Stomach smooth muscle (tissue), 2 donors: ENCODE results near the gene MDH1B.
A peak's percentile ranks its signal among the peaks of the same experiment; 100 is the strongest.
"Not testable (repeated sequence)": the region's sequence is repeated elsewhere in the genome, so short reads cannot be mapped to it uniquely, and the experiment has no call there.

Source experiments
- H3K27ac ChIP-seq: one replicate; pipeline ENCODE4 v1.7.0; 2013; ENCODE audit warnings: mild to moderate bottlenecking, low read length, inconsistent platforms
- H3K27me3 ChIP-seq, 2 donors: one replicate each; pipeline ENCODE4 v1.7.0; 2013; ENCODE audit warnings: low read length in 2 of 2; ENCODE audit not compliant: insufficient read depth in 2 of 2, control insufficient read depth in 1 of 2
- H3K36me3 ChIP-seq, 2 donors: one replicate each; pipeline ENCODE4 v1.7.0; 2013; ENCODE audit warnings: low read length in 2 of 2; ENCODE audit not compliant: control insufficient read depth in 2 of 2, insufficient read depth in 2 of 2
- H3K4me1 ChIP-seq: one replicate; pipeline ENCODE4 v1.7.0; 2013; ENCODE audit warnings: low read length; ENCODE audit not compliant: control insufficient read depth, insufficient read depth
- H3K4me3 ChIP-seq, 2 donors: one replicate each; pipeline ENCODE4 v1.7.0; 2013; ENCODE audit warnings: low read length in 2 of 2
- H3K9ac ChIP-seq, 2 donors: one replicate each; pipeline ENCODE4 v1.7.0; 2013; ENCODE audit warnings: low read length in 2 of 2, mild to moderate bottlenecking in 1 of 2
- H3K9me3 ChIP-seq, 2 donors: one replicate each; pipeline ENCODE4 v1.7.0; 2013; ENCODE audit warnings: low read length in 2 of 2; ENCODE audit not compliant: control insufficient read depth in 2 of 2
- donor health status: healthy.
- donor health status: Pancreatic carcinoma.

The MDH1B gene

DNA sequence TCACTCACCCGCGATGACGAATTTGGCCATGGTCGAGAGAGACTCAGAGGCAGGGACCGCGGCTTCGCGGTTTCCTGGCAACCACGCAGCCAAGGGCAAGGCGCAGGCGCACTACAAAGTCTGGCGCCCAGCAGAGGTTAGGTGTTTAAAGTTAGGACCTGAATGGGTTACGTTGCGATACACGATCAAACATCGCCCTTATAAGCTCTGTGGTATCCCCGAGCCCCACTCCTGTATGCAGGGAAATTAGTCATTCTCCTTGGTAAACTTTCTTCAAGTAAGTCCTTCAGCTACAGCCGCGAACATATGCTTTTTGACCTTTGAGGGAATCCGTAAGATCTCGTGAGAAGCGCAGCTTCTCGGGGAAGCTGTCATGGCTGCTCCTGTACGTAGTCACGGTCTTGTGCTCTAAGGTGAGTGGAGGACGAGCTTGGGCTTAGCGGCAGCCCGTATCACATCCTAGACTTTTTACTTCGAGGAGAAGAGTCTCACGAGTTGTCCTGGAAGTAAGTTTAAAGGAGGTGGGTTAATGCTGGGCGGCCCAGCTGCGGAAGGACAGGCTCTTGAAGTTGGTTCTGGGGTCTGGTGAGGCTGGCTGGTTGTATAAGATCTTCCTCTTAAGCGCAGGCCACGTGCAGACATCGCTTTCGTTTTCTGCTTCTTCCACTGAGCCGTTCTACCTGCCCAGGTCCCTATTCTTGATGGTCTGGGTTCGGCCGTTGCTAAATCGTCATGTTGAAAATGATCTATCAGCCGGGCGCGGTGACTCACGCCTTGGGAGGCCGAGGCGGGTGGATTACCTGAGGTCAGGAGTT lies at the start of gene MDH1B, which contains the start of gene FASTKD2:
Gene MDH1B (minus strand): TSS at position 87 of the 815 bp plus-strand sequence. CDS start 57 bp downstream, at position 30.
Gene FASTKD2 (plus strand): TSS at position 365 of the 815 bp plus-strand sequence. CDS start 1,088 bp downstream, outside the sequence.
- H3K4me1 ChIP-seq = peaks cover 11% of the 10 kb centered on the region
- peaks cover 3 to 13% of the 10 kb centered on the region in 2 donors for H3K36me3 ChIP-seq
- peak within 1 kb of the TSS; percentile 87 for H3K27ac ChIP-seq
- H3K27me3 ChIP-seq = no peaks in the 10 kb centered on the region
- H3K4me3 ChIP-seq = peak within 1 kb of the TSS; percentile 93 to 97
- H3K9ac ChIP-seq = peak within 1 kb of the TSS; percentile 90 to 96
- no peaks in the 10 kb centered on the region for H3K9me3 ChIP-seq

DNA sequence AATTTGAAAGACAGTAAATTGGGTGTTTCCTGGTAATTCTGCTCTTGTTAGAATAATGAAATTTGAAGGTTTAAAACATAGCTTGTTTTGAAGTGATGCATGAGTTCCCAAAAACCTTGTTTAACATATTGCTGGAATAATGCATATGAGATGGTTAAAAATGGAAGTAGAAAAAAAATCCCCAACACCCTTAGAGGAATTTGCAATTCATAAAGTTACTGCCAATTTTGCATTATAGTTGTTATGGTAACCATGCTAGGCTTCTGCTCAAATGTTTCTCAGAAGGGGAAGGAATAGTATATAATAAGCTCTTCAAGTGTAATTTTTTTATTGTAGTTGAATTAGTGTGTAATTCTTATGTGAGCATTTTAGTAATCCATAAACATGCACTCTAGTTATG lies 49.4 kb upstream of the MDH1B start:
- H3K9me3 ChIP-seq = no peaks in the 10 kb centered on the region
- H3K36me3 ChIP-seq = peaks cover 0 to 3% of the 10 kb centered on the region in 2 donors
- no peak overlapping the region for H3K9ac ChIP-seq
- no peak overlapping the region for H3K4me3 ChIP-seq
- H3K27ac ChIP-seq = no peak overlapping the region
- no peaks in the 10 kb centered on the region for H3K4me1 ChIP-seq
- H3K27me3 ChIP-seq = no peaks in the 10 kb centered on the region

DNA sequence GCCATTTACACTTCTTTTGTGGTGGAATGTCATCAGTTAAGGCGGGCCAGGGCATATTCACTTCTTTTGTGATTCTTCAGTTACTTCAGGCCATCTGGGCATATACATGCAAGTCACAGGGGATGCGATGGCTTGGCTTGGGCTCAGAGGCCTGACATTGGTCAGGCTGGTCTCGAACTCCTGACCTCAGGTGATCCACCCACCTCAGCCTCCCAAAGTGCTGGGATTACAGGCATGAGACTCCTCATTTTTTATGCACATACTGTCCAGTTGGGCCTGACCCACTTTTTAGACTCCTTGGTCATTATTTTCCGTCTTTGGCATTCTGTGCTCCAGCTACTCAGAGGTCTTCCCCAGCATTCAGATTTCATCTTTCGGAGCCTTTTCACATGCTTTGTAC lies 47.3 kb upstream of the MDH1B start:
- H3K4me1 ChIP-seq, H3K9me3 ChIP-seq, H3K9ac ChIP-seq, H3K27me3 ChIP-seq, H3K4me3 ChIP-seq, H3K36me3 ChIP-seq, H3K27ac ChIP-seq: not testable (repeated sequence)

DNA sequence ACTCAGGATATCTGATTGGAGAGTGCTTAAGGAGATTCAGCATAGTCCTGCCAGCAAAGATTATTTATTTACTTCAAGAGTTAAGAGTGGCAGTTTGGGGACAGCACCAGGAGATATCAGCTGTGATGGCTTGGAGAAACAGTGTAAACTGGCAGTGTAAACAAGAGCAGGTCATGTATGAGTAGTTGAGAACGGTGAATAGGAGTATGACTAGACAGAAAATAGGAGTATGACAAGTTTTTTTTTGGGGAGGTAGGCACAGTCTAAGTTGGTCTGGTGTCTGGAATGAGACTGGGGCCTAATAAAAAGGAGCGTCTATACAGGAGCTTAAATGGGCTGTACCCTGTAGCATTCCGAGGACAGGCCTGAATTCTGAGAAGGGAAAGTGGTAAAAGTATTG lies 42.5 kb upstream of the MDH1B start:
- H3K4me3 ChIP-seq, H3K36me3 ChIP-seq, H3K9me3 ChIP-seq, H3K27me3 ChIP-seq, H3K27ac ChIP-seq, H3K4me1 ChIP-seq, H3K9ac ChIP-seq: not testable (repeated sequence)

DNA sequence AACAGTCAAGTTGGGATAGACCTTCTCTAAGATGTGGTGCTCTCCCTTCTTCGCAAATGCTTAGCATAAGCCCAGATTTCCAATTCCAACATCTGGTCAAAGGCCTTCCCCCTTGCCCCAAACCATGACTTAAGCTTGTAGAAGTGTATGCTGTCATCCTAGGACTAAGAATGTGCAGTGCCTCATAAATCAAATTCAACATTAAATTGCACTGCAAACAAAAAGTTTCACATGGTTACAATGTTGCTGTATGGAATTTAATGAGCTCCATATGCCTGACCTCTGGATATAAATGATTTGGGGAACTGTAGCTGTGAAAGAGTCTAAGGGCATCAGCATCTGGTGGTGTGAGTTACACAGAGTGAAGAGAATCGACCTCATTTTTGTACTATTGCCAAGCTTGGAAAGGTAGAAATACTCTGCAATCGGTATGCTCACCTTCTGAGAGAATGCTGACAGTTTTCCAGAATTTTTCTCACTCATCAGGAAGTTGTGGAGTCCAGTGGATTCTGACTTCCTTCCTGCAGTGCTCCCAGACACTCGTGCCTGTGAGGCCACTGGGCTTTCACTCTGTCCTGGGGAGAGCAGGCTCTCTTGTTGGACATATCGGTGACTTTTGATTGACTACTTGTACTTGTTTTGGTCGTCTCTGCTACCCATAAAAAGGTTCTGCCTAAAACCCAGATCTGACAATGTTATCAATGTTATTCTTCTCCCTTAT lies 40.9 kb upstream of the MDH1B start:
- peaks cover 15% of the 10 kb centered on the region for H3K4me1 ChIP-seq
- H3K27me3 ChIP-seq = no peaks in the 10 kb centered on the region
- H3K4me3 ChIP-seq = no peak overlapping the region
- no peak overlapping the region for H3K9ac ChIP-seq
- no peaks in the 10 kb centered on the region for H3K36me3 ChIP-seq
- no peaks in the 10 kb centered on the region for H3K9me3 ChIP-seq
- no peak overlapping the region for H3K27ac ChIP-seq

DNA sequence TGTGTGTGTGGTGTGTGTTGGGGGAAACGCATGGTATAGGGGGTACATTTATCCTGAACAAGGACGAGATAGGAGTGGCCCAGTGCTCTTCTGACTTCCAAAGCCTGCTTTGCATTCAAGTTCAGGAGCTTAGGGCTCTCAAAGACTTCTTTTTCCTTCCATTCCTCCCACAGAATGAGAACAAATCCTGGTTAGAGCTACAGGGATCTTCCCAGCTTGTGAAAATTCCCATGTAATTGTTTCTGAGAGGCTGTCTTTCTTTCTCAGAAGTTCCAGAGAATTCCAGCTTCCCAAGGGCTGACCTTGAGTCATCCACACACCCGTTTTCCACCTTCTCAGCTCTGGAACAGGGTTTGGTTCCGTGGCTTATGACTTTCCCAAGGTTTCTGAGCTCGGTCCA lies 39.2 kb upstream of the MDH1B start:
- Histone ChIP-seq H3K27ac (no peak overlapping the region), H3K9me3 (no peaks in the 10 kb centered on the region), H3K9ac (no peak overlapping the region), H3K27me3 (no peaks in the 10 kb centered on the region), H3K4me1 (peaks cover 20% of the 10 kb centered on the region), H3K4me3 (no peak overlapping the region), H3K36me3 (no peaks in the 10 kb centered on the region)

DNA sequence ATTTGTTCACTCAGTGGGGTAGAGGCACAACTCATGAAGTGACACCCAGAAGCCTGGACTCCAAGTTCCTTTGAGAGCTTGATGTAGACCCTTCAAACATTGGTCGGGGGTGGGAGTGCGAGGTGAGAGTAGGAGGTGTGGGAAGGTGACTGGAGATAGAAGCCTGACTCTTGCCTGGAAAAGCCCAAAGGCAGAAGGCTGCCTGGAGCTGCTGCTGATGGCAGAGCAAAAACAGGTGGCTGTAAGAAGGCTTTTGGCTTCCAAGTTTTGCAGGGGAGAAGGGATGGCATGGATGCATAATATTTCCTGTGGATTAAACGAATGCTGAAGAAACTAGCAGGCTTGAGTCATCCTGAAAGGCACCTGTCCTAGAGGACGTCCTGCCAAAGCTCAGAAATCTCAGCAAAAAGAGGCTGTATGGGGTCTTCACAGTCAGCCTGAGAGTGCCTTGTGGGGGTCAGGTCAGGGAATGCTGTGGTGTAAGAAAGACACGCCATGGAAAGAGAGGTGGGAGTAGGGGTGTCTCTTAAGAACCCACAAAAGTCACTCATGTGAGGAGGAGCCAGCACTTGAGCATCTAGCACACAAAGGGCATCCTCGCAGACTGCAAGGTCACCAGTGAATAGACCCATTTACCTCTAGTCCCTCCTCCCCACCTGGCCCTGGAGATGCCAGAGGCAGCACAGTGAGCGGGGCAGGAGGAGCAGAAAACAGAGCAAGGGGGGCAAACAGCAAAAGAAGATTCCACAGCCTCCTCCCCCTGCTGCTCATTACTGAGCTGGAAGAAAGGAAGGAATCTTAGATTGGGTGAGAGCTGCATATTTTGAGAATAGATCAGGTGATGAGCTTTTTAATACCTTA lies 37.8 kb upstream of the MDH1B start:
- Histone ChIP-seq H3K9me3 (no peaks in the 10 kb centered on the region), H3K4me1 (peaks cover 20% of the 10 kb centered on the region), H3K27ac (no peak overlapping the region), H3K9ac (no peak overlapping the region), H3K27me3 (no peaks in the 10 kb centered on the region), H3K4me3 (no peak overlapping the region), H3K36me3 (peaks cover 0 to 2% of the 10 kb centered on the region in 2 donors)

DNA sequence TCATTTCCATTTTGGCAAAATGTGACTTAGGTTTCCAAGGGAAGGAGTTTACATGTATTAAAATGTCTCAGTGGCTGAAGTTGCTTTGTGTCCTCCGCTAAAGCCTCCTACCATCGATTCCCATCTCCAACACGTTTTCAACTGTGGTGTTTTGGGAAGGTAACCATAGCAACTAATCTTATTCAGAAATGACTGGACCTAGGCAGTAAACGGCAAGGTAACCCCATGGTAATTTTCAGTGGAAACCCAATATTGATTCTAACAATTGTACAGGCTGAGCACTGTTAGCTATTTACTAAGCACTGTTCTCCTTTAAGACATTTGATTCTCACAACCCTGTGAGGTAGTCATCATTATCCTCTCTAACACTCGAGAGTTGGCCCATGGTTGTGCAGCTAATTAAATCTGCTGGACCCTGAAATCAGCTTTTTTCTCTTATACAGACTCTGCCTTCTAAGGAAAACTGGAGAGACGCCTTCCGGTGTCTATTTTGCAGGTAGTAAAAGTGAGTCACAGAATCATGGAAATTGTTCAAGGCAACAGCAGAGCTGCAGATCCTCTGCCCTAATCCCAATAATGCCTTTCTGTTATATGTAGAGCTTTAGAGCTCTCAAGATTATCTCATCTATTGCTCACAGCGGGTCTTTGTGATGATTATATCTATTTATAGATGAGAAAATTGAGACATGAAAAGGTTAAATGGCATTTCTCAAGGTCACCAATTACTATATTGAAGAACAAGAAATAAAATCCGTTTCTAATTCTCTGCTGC lies 36.5 kb upstream of the MDH1B start:
- Histone ChIP-seq H3K9ac (no peak overlapping the region), H3K27me3 (no peaks in the 10 kb centered on the region), H3K4me1 (peaks cover 20% of the 10 kb centered on the region), H3K27ac (no peak overlapping the region), H3K36me3 (peaks cover 0 to 2% of the 10 kb centered on the region in 2 donors), H3K9me3 (no peaks in the 10 kb centered on the region), H3K4me3 (no peak overlapping the region)

DNA sequence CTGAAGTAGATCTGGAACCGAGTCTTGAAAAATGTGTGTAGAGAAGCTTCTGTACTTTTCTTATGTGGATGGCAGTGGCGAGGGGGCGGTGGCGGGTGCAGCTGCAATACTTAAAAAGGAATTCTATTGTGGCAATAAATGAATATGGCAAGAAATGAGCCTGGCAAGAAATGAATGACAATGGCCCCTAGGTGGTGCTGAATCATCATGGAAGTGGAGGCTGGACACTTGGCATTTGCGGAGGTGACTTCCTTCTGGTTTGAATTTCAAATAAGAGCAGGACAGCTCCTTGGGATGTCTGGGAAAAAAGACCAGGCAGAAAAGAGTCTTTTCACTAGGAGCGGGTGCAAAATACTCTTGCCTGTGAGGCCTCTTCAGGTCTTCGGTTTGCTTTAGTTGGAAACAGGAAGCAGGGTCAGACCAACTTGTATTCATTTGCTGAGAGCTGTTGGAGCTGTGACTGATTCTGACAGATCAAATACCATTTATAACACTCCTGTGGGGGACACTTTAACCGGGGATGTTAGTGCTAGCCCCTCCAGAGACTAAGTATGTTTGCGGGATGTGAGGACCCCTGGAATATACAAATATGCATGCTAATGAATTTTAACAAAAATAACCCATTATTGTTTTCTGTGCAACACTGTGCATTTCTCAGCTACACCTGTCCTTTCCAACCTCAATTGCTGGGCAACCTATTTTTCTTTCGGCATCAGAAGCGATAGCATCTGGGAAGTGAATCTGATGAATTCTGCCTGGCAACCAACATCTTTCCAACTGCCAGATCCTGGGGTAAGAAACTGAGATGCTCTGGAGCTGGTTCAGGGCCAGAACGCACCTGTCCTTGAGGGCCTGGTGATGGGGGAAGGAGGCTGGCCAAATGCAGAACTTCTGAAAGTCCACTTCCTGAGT lies 35.6 kb upstream of the MDH1B start:
- Histone ChIP-seq H3K4me3 (peak overlapping the region in 1 of 2 donors; percentile 40), H3K4me1 (peaks cover 20% of the 10 kb centered on the region), H3K27me3 (no peaks in the 10 kb centered on the region), H3K36me3 (peaks cover 0 to 3% of the 10 kb centered on the region in 2 donors), H3K9ac (peak overlapping the region in 1 of 2 donors; percentile 2), H3K9me3 (no peaks in the 10 kb centered on the region), H3K27ac (peak overlapping the region; percentile 41)
